Activated CD4-positive, alpha-beta memory T cell treated with anti-CD3 and anti-CD28 coated beads for 36 hours (primary cell): ENCODE results near the gene R3HDM1. TPM values are rescaled to one million over a fixed set of nuclear protein-coding genes. Genes with fewer than 3 reads are reported as not detected.

ENCODE experiments used
- CTCF ChIA-PET: fragments of 350-600 bp; sonication (Branson Sonifier 250); formaldehyde crosslinking; loops from one replicate; lab custom pipeline; 2021; ENCODE audit warnings: antibody characterized with exemption, inconsistent platforms; lab: Charles Lee
- POLR2A ChIA-PET: fragments of 350-600 bp; sonication (Branson Sonifier 250); formaldehyde crosslinking; loops from one replicate; lab custom pipeline; 2021; ENCODE audit warnings: antibody characterized with exemption; lab: Charles Lee
- DNase-seq: peaks from one replicate; pipeline ENCODE4 v3.0.0-alpha.2; 2020
- H3K27ac Mint-ChIP-seq: one replicate; pipeline ENCODE4 v1.8.0; 2021; ENCODE audit warnings: mixed read lengths
- H3K27me3 Mint-ChIP-seq: one replicate; pipeline ENCODE4 v1.8.0; 2021; ENCODE audit warnings: mixed read lengths
- H3K36me3 Mint-ChIP-seq: one replicate; pipeline ENCODE4 v1.8.0; 2021; ENCODE audit warnings: mixed read lengths
- H3K4me1 Mint-ChIP-seq: one replicate; pipeline ENCODE4 v1.8.0; 2021; ENCODE audit warnings: low read depth, mixed read lengths
- H3K4me3 Mint-ChIP-seq: one replicate; pipeline ENCODE4 v1.8.0; 2021; ENCODE audit warnings: mild to moderate bottlenecking, mixed read lengths
- H3K9me3 Mint-ChIP-seq: one replicate; pipeline ENCODE4 v1.8.0; 2021; ENCODE audit warnings: mixed read lengths
- intact Hi-C: fragments of 100-400 bp; cut with micrococcal nuclease; formaldehyde crosslinking; loops from one replicate; pipeline ENCODE4 v1.15.1; 2023
- microRNA-seq: library from miRNA; unstranded; fragments of <30 nt; microRNA quantifications from one replicate; pipeline ENCODE4 v1.2.0, GENCODE V29; 2022; ENCODE audit warnings: borderline number of aligned reads, borderline microRNAs expressed, borderline replicate concordance
- total RNA-seq, 2 experiments: library from RNA; stranded (reverse); gene quantifications; one replicate each; pipeline ENCODE4 v1.2.3, GENCODE V29; 2021

The R3HDM1 gene
- total RNA-seq, 2 experiments from 2014 or later: 49.3 to 56.3 TPM

GRCh38 chr2:135755573-135755972 lies 224.3 kb downstream of the R3HDM1 start:
- no peak overlapping the region for H3K4me3 Mint-ChIP-seq
- peaks cover 8% of the 10 kb centered on the region for H3K4me1 Mint-ChIP-seq
- POLR2A ChIA-PET: interaction anchor here (1.2 kb wide), 1 partner anchor 11 kb away, joined by 3 read pairs; no protein-coding TSS in a partner anchor

GRCh38 chr2:135756692-135757091 lies 225.4 kb downstream of the R3HDM1 start:
- intact Hi-C loops: no loop called here
- ChIA-PET POLR2A (no interaction called here), CTCF (interaction anchor here (0.6 kb wide), 1 partner anchor 13 kb away, joined by 4 read pairs; no protein-coding TSS in a partner anchor)
- no peak overlapping the region for H3K27ac Mint-ChIP-seq
- no peak overlapping the region for H3K4me3 Mint-ChIP-seq
- peaks cover 12% of the 10 kb centered on the region for H3K9me3 Mint-ChIP-seq
- no peaks in the 10 kb centered on the region for H3K27me3 Mint-ChIP-seq
- H3K36me3 Mint-ChIP-seq: peaks cover 47% of the 10 kb centered on the region
- peaks cover 10% of the 10 kb centered on the region for H3K4me1 Mint-ChIP-seq
- no peak for DNase-seq

More at GRCh38 chr2:135755573-135755972, 224.3 kb downstream of the R3HDM1 start:
- CTCF ChIA-PET: interaction anchor here (0.7 to 1.5 kb wide), 3 partner anchors 42 to 165 kb away, joined by 3 to 8 read pairs (median 3); no protein-coding TSS in a partner anchor
- Mint-ChIP-seq H3K27me3 (no peaks in the 10 kb centered on the region), H3K9me3 (peaks cover 12% of the 10 kb centered on the region), H3K27ac (no peak overlapping the region), H3K36me3 (peaks cover 46% of the 10 kb centered on the region)
- no peak for DNase-seq
- intact Hi-C loops: no loop called here

GRCh38 chr2:135762022-135762421 lies 230.7 kb downstream of the R3HDM1 start:
- POLR2A ChIA-PET: no interaction called here
- Mint-ChIP-seq H3K4me1 (peaks cover 16% of the 10 kb centered on the region), H3K9me3 (peaks cover under 1% of the 10 kb centered on the region), H3K4me3 (no peak overlapping the region), H3K27ac (no peak overlapping the region), H3K27me3 (no peaks in the 10 kb centered on the region), H3K36me3 (peaks cover 32% of the 10 kb centered on the region)
- no peak for DNase-seq
- CTCF ChIA-PET: no interaction called here
- intact Hi-C loops: no loop called here

GRCh38 chr2:135762530-135762929 lies 231.2 kb downstream of the R3HDM1 start:
- Mint-ChIP-seq H3K4me3 (no peak overlapping the region), H3K9me3 (no peaks in the 10 kb centered on the region), H3K27me3 (no peaks in the 10 kb centered on the region), H3K4me1 (peaks cover 16% of the 10 kb centered on the region), H3K36me3 (peaks cover 31% of the 10 kb centered on the region), H3K27ac (no peak overlapping the region)
- ChIA-PET CTCF (interaction anchor here (0.6 to 1.1 kb wide), 2 partner anchors 35 to 756 kb away, joined by 3 read pairs; no protein-coding TSS in a partner anchor), POLR2A (no interaction called here)
- intact Hi-C loops: no loop called here
- no peak for DNase-seq

GRCh38 chr2:135768863-135769262 lies 237.6 kb downstream of the R3HDM1 start:
- CTCF ChIA-PET: interaction anchor here (1.1 kb wide), 2 partner anchors 16 to 28 kb away, joined by 3 to 4 read pairs; no protein-coding TSS in a partner anchor
- no peak overlapping the region for H3K4me3 Mint-ChIP-seq
- no peaks in the 10 kb centered on the region for H3K27me3 Mint-ChIP-seq
- intact Hi-C loops: no loop called here
- DNase-seq: no peak
- peaks cover 44% of the 10 kb centered on the region for H3K36me3 Mint-ChIP-seq
- peaks cover 13% of the 10 kb centered on the region for H3K4me1 Mint-ChIP-seq
- POLR2A ChIA-PET: no interaction called here
- no peaks in the 10 kb centered on the region for H3K9me3 Mint-ChIP-seq
- no peak overlapping the region for H3K27ac Mint-ChIP-seq

- peaks cover 8% of the 10 kb centered on the region for H3K4me1 Mint-ChIP-seq
- ChIA-PET CTCF (interaction anchor here (3.1 kb wide), 1 partner anchor 24 kb away, joined by 13 read pairs; no protein-coding TSS in a partner anchor), POLR2A (no interaction called here)
- no peaks in the 10 kb centered on the region for H3K9me3 Mint-ChIP-seq
- peaks cover 51% of the 10 kb centered on the region for H3K36me3 Mint-ChIP-seq
- no peaks in the 10 kb centered on the region for H3K27me3 Mint-ChIP-seq
- no peak for DNase-seq
- H3K4me3 Mint-ChIP-seq: no peak overlapping the region
- intact Hi-C loops: no loop called here
- peak overlapping the region; percentile 61 for H3K27ac Mint-ChIP-seq
Observed at GRCh38 chr2:135773319-135773718, 242.0 kb downstream of the R3HDM1 start.

- H3K36me3 Mint-ChIP-seq: peaks cover 52% of the 10 kb centered on the region
- H3K27me3 Mint-ChIP-seq: no peaks in the 10 kb centered on the region
- H3K27ac Mint-ChIP-seq: no peak overlapping the region
- no peak overlapping the region for H3K4me3 Mint-ChIP-seq
- ChIA-PET POLR2A (no interaction called here), CTCF (no interaction called here)
- H3K9me3 Mint-ChIP-seq: no peaks in the 10 kb centered on the region
- intact Hi-C loops: no loop called here
- H3K4me1 Mint-ChIP-seq: peaks cover 8% of the 10 kb centered on the region
- no peak for DNase-seq
Observed at GRCh38 chr2:135773917-135774316, 242.6 kb downstream of the R3HDM1 start.

Small RNA genes lying within 50 kb of the gene (microRNA-seq; reads per million reads assigned to microRNA genes)
- gene MIR128-1: 88.4 reads per million, percentile 63 among the genes with 10 or more reads in this experiment

Other genes with a start within 250 kb of the R3HDM1 start
- 10 to 100 TPM; 13.4 to 16.2 TPM for gene ZRANB3, start 266 bp upstream of the R3HDM1 start, total RNA-seq
- gene UBXN4, start 210.4 kb downstream of the R3HDM1 start, total RNA-seq: 100 to 1,000 TPM; 107 TPM